ENCODE measurements around the gene PKIG. TPM values are rescaled to one million over a fixed set of nuclear protein-coding genes. Genes with fewer than 3 reads are reported as not detected.
A peak's percentile ranks its signal among the peaks of the same experiment; 100 is the strongest.

PKIG gene
- total and polyA plus RNA-seq, 10 of the 15 experiments (the other 5 are each of a cell fraction or from before 2014, with no cell fraction given): 5.7 to 82.3 (median 39.7) TPM

GRCh38 chr20:44601236-44601671 is 18.9 kb downstream of the PKIG start (continued):
- TF ChIP-seq ZBTB33 (IDR thresholded peaks at IDR 0.05) (no peak), NFYB (IDR thresholded peaks at IDR 0.05; ENCODE audit: insufficient read depth, low read depth, low read length) (no peak), PRDM15 (CRISPR knock-in tag; IDR thresholded peaks at IDR 0.05) (no peak)

GRCh38 chr20:44601801-44602204 is 19.4 kb downstream of the PKIG start:
- 0% methylated on average over 1 of the region's 1 CpG for WGBS (ENCODE audit: insufficient coverage, insufficient replicate concordance, low lambda C conversion rate, missing lambda C conversion rate)
- FAIRE-seq: no peak
- ChIA-PET RAD21 (ENCODE audit: unreplicated experiment) (interaction anchor here (1.0 to 4.0 kb wide), 9 partner anchors 8 to 213 kb away, joined by 3 to 28 read pairs (median 5); no protein-coding TSS in a partner anchor), POLR2A (interaction anchor here (0.6 to 2.6 kb wide), 5 partner anchors 10 to 120 kb away, joined by 3 to 12 read pairs (median 5); partner anchors contain the start of gene PKIG), CTCF (interaction anchor here (1.0 to 10.5 kb wide), 9 partner anchors 8 to 83 kb away, joined by 3 to 141 read pairs (median 4); no protein-coding TSS in a partner anchor), SMC1A (ENCODE audit: uncharacterized antibody, unreplicated experiment) (interaction anchor here (0.9 to 9.7 kb wide), 8 partner anchors 7 to 80 kb away, joined by 4 to 144 read pairs (median 11); partner anchors contain the start of gene PKIG)
- H2AFZ ChIP-seq (ENCODE audit: control insufficient read depth, low read depth, low read length): no peak overlapping the region
- BruUV-seq (replicated peaks): no TSS peak
- in situ Hi-C loops (cut with MboI) (loop anchor here (10.0 kb wide), 1 partner anchor 387 kb away; the partner anchor contains the start of gene OSER1), intact Hi-C loops (cut with micrococcal nuclease; ENCODE audit: unreplicated experiment) (no loop called here)
- H3K27ac ChIP-seq (ENCODE audit: control insufficient read depth, insufficient read depth): no peak overlapping the region
- H3K4me3 ChIP-seq: no peak overlapping the region
- H3K27me3 ChIP-seq (replicated peaks in 1 of 2; ENCODE audit: control insufficient read depth in 2 of 2, insufficient read depth in 2 of 2, low read length in 1 of 2): no peaks in the 10 kb centered on the region
- peak; percentile 22; the same call in 1 of the 3 replicates for ATAC-seq
- no peaks in the 10 kb centered on the region for H3K79me2 ChIP-seq (ENCODE audit: control insufficient read depth, insufficient read depth, low read length)
- no peaks in the 10 kb centered on the region for H3K9me3 ChIP-seq (replicated peaks; ENCODE audit: control insufficient read depth, insufficient read depth, low read length)
- H3K9ac ChIP-seq (ENCODE audit: control insufficient read depth, insufficient read depth, low read length): no peak overlapping the region
- H3K36me3 ChIP-seq (ENCODE audit: control insufficient read depth in 2 of 2, insufficient read depth in 2 of 2, low read length in 1 of 2): no peaks in the 10 kb centered on the region
- no peak overlapping the region for H3K4me2 ChIP-seq (ENCODE audit: control insufficient read depth, insufficient read depth)
- DNase-seq (ENCODE audit: low read depth, low spot score): no peak
- H3K4me1 ChIP-seq (ENCODE audit: control insufficient read depth, insufficient read depth, low read length): peaks cover 17% of the 10 kb centered on the region
- H4K20me1 ChIP-seq (ENCODE audit: control insufficient read depth, insufficient read depth): no peaks in the 10 kb centered on the region
- no peak for TF ChIP-seq CEBPZ (IDR thresholded peaks at IDR 0.05; ENCODE audit: low read depth, low read length)
- no peak for TF ChIP-seq TCF12 (IDR thresholded peaks at IDR 0.05; ENCODE audit: low read depth, low read length)
- 0 out of 2 replicates have a peak, but pooled peaks have one; percentile 10 for TF ChIP-seq RUNX3 (IDR thresholded peaks at IDR 0.05; ENCODE audit: low read length)
- peak in 1 of 2 experiments; percentile 23; a peak in 1 of 4 replicates for TF ChIP-seq BHLHE40 (IDR thresholded peaks at IDR 0.05; ENCODE audit: borderline replicate concordance in 1 of 2, low read depth in 2 of 2, low read length in 1 of 2)
- peak; percentile 51; the same call in 1 of the 2 replicates for TF ChIP-seq NR2C1 (IDR thresholded peaks at IDR 0.05)
- no peak for TF ChIP-seq TCF3 (IDR thresholded peaks at IDR 0.05; ENCODE audit: borderline replicate concordance, insufficient read depth, low read depth, low read length)
- TF ChIP-seq CBFB (IDR thresholded peaks at IDR 0.05; ENCODE audit: low read depth): no peak
- TF ChIP-seq STAT3 (IDR thresholded peaks at IDR 0.05; ENCODE audit: low read depth, low read length): no peak
- no peak for TF ChIP-seq EED (IDR thresholded peaks at IDR 0.05; ENCODE audit: low read depth)
- no peak for TF ChIP-seq RAD21 (IDR thresholded peaks at IDR 0.05; ENCODE audit: insufficient read depth, low read depth, low read length)
